Activated T-cell treated with anti-CD3 and anti-CD28 coated beads for 48 hours (primary cell): ENCODE data around the gene TRIM44.
"Not testable (repeated sequence)": the region's sequence is repeated elsewhere in the genome, so short reads cannot be mapped to it uniquely, and the experiment has no call there.

Experiments
- DNase-seq: peaks from one replicate; pipeline ENCODE4 v3.0.0-alpha.2; 2020; ENCODE audit warnings: low read depth

TRIM44 gene

GRCh38 chr11:35753573-35753972 is 91.0 kb downstream of the TRIM44 start:
- DNase-seq: not testable (repeated sequence)

GRCh38 chr11:35759951-35760350 is 97.4 kb downstream of the TRIM44 start:
- DNase-seq: not testable (repeated sequence)

- DNase-seq: no peak
These were observed 99.3 kb downstream of the TRIM44 start for GRCh38 chr11:35761899-35762298.

- no peak for DNase-seq
These were observed 100.7 kb downstream of the TRIM44 start for GRCh38 chr11:35763301-35763700.

- no peak for DNase-seq
These were observed 101.2 kb downstream of the TRIM44 start for GRCh38 chr11:35763765-35764164.

- DNase-seq: no peak
These were observed 101.8 kb downstream of the TRIM44 start for GRCh38 chr11:35764417-35764816.

- DNase-seq: no peak
These were observed 102.6 kb downstream of the TRIM44 start for GRCh38 chr11:35765211-35765610.

GRCh38 chr11:35766651-35767050 is 104.1 kb downstream of the TRIM44 start:
- DNase-seq: no peak

- DNase-seq: not testable (repeated sequence)
These were observed 107.8 kb downstream of the TRIM44 start for GRCh38 chr11:35770425-35770824.

GRCh38 chr11:35771722-35772121 is 109.1 kb downstream of the TRIM44 start:
- no peak for DNase-seq

- not testable (repeated sequence) for DNase-seq
These were observed 114.7 kb downstream of the TRIM44 start for GRCh38 chr11:35777241-35777640.

GRCh38 chr11:35778943-35779342 is 116.4 kb downstream of the TRIM44 start:
- not testable (repeated sequence) for DNase-seq

GRCh38 chr11:35779409-35779808 is 116.8 kb downstream of the TRIM44 start:
- no peak for DNase-seq

GRCh38 chr11:35780951-35781860 is 118.6 kb downstream of the TRIM44 start:
- DNase-seq: no peak

- DNase-seq: no peak
These were observed 119.4 kb downstream of the TRIM44 start for GRCh38 chr11:35781861-35782470.

- no peak for DNase-seq
These were observed 121.2 kb downstream of the TRIM44 start for GRCh38 chr11:35783809-35784208.

- no peak for DNase-seq
These were observed 122.1 kb downstream of the TRIM44 start for GRCh38 chr11:35784699-35785098.

GRCh38 chr11:35785287-35786167 is 123.0 kb downstream of the TRIM44 start:
- DNase-seq: no peak

- no peak for DNase-seq
These were observed 123.6 kb downstream of the TRIM44 start for GRCh38 chr11:35786188-35786587.

- no peak for DNase-seq
These were observed 124.5 kb downstream of the TRIM44 start for GRCh38 chr11:35787013-35787504.

- DNase-seq: no peak
These were observed 125.1 kb downstream of the TRIM44 start for GRCh38 chr11:35787626-35788025.
